HG03457 (cell line): ENCODE measurements around the gene FAM124B.
"Not testable (repeated sequence)": the region's sequence is repeated elsewhere in the genome, so short reads cannot be mapped to it uniquely, and the experiment has no call there.

Experiments
- ATAC-seq: cut with Tn5 transposase; IDR thresholded peaks from one replicate; pipeline ENCODE4 v1.9.1; 2021; ENCODE audit warnings: moderate number of reproducible peaks; ENCODE audit not compliant: unreplicated experiment

The FAM124B gene

GRCh38 chr2:224382280-224382647, 19.6 kb downstream of the FAM124B start:
- not testable (repeated sequence) for ATAC-seq

- no peak for ATAC-seq
Measured at GRCh38 chr2:224381521-224382279, 20.2 kb downstream of the FAM124B start.

GRCh38 chr2:224379986-224380385, 21.9 kb downstream of the FAM124B start:
- ATAC-seq, result no peak

- no peak for ATAC-seq
Measured at GRCh38 chr2:224379172-224379571, 22.7 kb downstream of the FAM124B start.

- no peak for ATAC-seq
Measured at GRCh38 chr2:224378701-224379097, 23.2 kb downstream of the FAM124B start.

GRCh38 chr2:224377751-224378700, 23.9 kb downstream of the FAM124B start:
- no peak for ATAC-seq

GRCh38 chr2:224372641-224373040, 29.3 kb downstream of the FAM124B start:
- ATAC-seq, result no peak

GRCh38 chr2:224369028-224369632, 32.8 kb downstream of the FAM124B start:
- ATAC-seq, result no peak

- ATAC-seq, result no peak
Measured at GRCh38 chr2:224366267-224366844, 35.6 kb downstream of the FAM124B start.

GRCh38 chr2:224365331-224365730, 36.6 kb downstream of the FAM124B start:
- ATAC-seq, result no peak

GRCh38 chr2:224363281-224363680, 38.6 kb downstream of the FAM124B start:
- no peak for ATAC-seq

- ATAC-seq, result no peak
Measured at GRCh38 chr2:224362094-224362493, 39.8 kb downstream of the FAM124B start.

- no peak for ATAC-seq
Measured at GRCh38 chr2:224360801-224361251, 41.1 kb downstream of the FAM124B start.

- ATAC-seq, result no peak
Measured at GRCh38 chr2:224359569-224359968, 42.3 kb downstream of the FAM124B start.

GRCh38 chr2:224357098-224357901, 44.6 kb downstream of the FAM124B start:
- ATAC-seq, result no peak

GRCh38 chr2:224354632-224355211, 47.2 kb downstream of the FAM124B start:
- ATAC-seq, result no peak

GRCh38 chr2:224350703-224351102, 51.2 kb downstream of the FAM124B start:
- no peak for ATAC-seq

GRCh38 chr2:224349396-224349795, 52.5 kb downstream of the FAM124B start:
- no peak for ATAC-seq

GRCh38 chr2:224347176-224348051, 54.5 kb downstream of the FAM124B start:
- no peak for ATAC-seq
